SIG-M5 treated with dmso at 0.1 percent for 504 hours (cell line): ENCODE data around the gene VSIR.

Experiments
- DNase-seq: peaks from one replicate; lab custom pipeline; 2025; ENCODE audit not compliant: unreplicated experiment; lab: John Stamatoyannopoulos, UW

Gene VSIR

GRCh38 chr10:71773221-71773971, at the start of gene VSIR:
TSS of gene VSIR (minus strand) at chr10:71773520. CDS start at chr10:71773439, 81 bp downstream.
- DNase-seq, result peak; percentile 62

DNA sequence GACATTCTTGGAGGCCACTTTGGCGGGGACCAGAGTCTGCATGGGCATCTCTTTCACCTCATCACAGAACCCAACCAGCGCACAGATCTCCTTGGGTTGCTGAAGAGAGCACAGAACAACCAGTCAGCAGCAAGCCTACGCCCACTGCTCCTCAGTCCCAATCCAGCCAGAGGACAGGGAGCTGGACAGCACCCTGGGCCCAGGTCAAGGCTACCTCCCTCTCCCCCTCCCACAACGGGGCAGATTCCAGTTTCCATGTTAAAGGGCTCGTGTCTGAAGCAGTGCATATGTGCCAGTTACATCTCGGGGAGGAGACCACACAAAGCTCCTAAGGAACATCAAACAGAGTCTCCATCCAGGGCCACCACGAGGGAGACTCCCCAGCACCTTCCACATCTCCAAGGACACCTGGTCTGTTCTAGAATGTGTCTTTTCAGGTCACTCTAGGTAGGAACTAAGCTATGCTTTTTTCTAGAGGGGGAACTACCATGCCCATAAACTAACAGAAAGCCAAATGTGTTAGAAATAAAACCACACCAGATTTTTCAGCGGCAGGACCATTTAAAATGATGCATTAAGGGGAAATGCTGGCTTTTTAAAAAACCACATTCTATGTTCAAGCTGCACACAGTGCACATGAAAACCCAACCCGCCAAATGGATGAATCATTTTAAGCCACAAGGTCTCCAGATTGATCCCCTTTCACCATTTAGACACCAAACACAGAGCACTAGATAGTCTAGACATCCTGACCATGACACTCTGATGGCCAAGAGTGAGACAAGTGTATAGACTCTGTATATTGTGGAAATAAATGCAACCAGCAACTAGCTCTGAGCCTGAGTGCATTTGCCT, 48.8 kb upstream of the VSIR start:
- DNase-seq, result no peak

GRCh38 chr10:71820966-71821365, 47.6 kb upstream of the VSIR start:
- no peak for DNase-seq

GRCh38 chr10:71819985-71820384, 46.7 kb upstream of the VSIR start:
- DNase-seq, result no peak

GRCh38 chr10:71819441-71819861, 46.1 kb upstream of the VSIR start:
- no peak for DNase-seq

- DNase-seq, result no peak
Observed at GRCh38 chr10:71818674-71819260, 45.4 kb upstream of the VSIR start.

- no peak for DNase-seq
Observed at GRCh38 chr10:71817831-71818655, 44.7 kb upstream of the VSIR start.

GRCh38 chr10:71816936-71817618, 43.8 kb upstream of the VSIR start:
- no peak for DNase-seq

GRCh38 chr10:71816421-71816851, 43.1 kb upstream of the VSIR start:
- no peak for DNase-seq

DNA sequence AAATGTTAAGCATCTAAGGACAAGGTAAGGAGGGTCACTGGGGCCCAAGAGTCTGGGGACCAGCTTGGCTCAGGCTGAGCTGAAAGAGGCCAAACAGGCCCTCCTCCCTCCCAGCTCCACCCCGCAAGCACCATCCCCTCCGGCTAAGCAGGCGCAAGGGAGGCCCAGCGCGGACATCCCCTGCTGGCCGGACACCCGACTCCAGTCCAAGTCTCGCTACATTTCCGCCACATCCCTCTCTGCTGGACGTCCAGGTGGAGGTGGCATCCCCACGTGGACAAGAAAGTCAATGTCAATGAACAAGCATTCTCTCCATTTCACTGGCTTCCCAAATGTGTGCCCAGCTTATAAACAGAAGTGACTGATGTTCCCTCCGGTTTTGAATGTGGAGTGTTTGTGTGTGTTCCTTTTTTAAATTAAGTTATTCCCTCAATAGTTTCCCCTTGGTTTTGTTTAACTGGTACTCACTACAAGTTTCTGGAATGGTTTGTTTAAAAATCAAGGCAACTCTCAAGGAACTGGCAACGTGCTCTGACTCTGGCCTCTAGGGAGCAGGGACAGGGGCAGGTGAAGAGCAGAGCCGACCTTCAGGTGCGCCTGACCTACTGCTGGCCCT, 42.3 kb upstream of the VSIR start:
- no peak for DNase-seq

DNA sequence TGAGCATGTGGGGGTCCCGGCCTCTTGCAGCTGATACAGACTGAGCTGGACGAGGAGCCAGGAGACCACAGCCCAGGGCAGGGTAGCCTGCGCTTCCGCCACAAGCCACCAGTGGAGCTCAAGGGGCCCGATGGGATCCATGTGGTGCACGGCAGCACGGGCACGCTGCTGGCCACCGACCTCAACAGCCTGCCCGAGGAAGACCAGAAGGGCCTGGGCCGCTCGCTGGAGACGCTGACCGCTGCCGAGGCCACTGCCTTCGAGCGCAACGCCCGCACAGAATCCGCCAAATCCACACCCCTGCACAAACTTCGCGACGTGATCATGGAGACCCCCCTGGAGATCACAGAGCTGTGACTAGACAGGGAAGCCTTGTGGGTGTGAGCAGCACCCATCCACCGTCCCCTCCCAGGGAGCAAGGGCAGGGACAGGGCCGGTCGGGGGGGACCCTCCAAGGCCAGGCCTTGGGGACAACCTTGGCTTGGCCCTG, 41.6 kb upstream of the VSIR start:
- no peak for DNase-seq

DNA sequence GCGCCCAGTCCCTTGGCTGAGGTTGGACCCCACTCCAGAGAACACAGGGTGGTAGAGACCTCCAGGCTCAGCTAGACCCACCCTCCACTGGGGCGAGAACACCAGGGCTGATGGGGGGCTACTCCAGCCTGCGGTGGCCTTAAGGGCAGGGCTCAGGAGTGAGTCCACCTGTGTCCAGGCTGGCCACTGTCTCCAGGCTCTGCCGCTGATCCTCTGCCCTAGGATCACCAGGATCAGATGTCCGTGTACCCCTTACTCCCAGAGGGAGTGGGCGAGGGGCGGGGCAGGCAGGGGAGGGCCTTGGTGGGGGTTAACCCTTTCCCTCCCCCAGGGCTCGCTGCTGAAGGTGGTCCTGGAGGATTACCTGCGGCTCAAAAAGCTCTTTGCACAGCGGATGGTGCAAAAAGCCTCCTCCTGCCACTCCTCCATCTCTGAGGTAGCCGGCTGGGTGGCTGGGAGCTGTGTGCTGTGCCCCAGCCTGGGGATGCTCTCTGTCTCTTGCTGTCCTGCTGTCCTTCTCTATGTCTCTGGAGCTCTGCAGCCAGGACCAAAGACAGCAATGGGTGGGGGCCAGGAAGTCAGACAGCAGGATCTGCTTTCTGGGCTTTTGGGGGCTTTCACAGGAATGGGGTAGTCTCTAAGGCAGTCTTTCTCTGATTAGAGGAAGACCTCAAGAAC, 39.7 kb upstream of the VSIR start:
- no peak for DNase-seq

DNA sequence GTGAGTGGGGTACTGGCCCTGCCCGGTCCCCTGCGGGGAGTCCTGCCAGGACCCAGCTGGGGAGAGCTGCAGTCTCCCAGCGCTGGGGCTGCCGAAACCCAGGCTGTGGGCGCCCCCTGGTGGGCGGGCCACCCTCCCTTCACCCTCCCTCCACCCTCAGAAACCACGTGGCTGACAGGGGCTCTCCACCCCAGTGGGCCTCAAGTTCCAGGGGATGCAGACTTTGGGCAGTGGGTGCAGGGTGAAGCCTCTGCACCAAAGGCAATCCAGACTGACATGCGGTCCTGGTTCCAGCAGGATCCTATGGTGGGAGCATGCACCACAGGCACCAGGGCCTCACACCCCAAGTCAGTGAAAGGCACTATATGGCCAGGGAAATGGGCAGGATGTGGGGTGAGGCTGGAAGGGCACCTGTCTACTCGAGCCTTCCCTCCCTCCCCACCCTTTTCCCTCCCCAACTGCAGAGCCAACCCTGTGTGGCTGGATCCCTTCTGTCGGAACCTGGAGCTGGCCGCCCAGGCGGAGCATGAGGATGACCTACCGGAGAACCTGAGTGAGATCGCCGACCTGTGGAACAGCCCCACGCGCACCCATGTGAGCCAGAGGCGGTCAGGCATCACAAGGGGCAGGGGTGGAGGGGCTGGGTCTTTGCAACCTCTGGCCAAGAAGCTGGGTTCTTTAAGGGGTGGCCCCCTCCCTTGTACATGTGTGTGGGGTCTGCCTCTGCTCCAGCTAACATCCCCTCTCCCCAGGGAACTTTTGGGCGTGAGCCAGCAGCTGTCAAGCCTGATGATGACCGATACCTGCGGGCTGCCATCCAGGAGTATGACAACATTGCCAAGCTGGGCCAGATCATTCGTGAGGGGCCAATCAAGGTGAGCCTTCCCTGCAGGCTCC, 38.9 kb upstream of the VSIR start:
- peak; percentile 12 for DNase-seq

DNA sequence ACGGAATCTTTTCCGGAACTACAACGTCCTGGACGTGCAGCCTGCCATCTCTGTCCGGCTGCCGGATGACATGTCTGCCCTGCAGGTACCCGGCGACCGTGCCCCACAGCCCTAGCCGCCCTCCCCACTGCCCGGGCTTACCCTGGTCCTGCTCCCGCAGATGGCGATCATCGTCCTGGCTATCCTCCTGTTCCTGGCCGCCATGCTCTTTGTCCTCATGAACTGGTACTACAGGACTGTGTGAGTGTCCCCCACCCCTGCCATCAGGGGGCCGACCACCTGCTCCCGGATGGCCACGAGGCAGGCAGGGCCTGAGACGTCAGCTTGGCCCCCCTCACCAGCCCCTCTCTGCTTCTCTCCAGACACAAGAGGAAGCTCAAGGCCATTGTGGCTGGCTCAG, 38.0 kb upstream of the VSIR start:
- no peak for DNase-seq

GRCh38 chr10:71810048-71810750, 36.9 kb upstream of the VSIR start:
- DNase-seq, result no peak

DNA sequence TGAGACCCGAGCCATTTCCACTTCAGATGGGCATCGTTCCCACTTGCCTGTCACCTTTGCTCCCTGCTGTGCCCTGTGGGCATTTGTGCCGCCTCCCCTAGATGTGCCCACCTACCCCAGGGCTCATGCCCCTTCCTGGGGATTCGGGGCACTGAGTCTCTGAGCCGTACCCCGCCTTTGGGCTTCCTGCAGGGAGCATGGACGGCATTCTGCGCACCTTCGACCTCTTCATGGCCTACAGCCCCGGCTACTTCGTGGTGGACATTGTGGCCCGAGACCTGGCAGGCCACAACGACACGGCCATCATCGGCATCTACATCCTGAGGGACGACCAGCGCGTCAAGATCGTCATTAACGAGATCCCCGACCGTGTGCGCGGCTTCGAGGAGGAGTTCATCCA, 36.3 kb upstream of the VSIR start:
- DNase-seq, result no peak
